HG03460 (cell line): ENCODE data around the gene ULK1.
"Not testable (repeated sequence)": the region's sequence is repeated elsewhere in the genome, so short reads cannot be mapped to it uniquely, and the experiment has no call there.

Source experiments
- ATAC-seq: cut with Tn5 transposase; IDR thresholded peaks from one replicate; pipeline ENCODE4 v1.9.1; 2021; ENCODE audit not compliant: unreplicated experiment

ULK1 gene

DNA sequence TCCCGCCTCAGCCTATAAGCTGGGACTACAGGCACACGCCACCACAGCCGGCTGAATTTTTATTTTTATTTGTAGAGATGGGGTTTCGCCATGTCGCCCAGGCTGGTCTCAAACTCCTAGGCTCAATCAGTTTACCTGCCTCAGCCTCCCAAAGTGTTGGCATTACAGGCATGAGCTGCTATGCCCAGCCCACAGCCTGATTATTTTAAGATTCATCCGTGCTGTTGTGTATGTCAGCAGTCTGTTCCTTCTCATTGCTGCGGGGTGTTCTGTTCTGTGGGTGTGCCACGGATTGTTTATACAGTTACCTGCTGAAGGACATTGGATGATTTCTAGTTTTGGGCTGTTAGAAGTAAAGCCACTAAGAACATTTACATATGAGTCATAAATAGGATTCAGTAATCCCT lies 45.7 kb downstream of the ULK1 start:
- no peak for ATAC-seq

DNA sequence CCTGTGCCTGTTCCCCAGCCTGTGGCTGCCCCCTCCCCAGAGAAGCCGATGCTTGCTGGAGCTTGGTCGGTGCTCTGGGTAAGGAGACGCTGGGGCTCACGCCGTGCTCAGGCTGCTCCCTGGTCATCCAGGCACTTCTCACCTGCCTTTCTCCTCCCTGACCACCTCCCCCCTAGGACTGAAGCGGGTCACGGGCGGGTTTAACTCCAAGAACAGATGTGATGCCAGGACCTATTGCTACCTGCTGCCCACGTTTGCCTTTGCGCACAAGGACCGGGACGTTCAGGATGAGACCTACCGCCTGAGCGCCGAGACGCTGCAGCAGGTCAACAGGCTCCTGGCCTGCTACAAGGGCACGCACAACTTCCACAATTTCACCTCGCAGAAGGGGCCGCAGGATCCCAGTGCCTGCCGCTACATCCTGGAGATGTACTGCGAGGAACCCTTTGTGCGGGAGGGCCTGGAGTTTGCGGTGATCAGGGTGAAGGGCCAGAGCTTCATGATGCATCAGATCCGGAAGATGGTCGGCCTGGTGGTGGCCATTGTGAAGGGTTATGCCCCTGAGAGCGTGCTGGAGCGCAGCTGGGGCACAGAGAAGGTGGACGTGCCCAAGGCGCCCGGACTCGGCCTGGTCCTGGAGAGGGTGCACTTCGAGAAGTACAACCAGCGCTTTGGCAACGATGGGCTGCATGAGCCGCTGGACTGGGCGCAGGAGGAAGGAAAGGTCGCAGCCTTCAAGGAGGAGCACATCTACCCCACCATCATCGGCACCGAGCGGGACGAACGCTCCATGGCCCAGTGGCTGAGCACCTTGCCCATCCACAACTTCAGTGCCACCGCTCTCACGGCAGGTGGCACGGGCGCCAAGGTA lies 46.9 kb downstream of the ULK1 start:
- no peak for ATAC-seq

DNA sequence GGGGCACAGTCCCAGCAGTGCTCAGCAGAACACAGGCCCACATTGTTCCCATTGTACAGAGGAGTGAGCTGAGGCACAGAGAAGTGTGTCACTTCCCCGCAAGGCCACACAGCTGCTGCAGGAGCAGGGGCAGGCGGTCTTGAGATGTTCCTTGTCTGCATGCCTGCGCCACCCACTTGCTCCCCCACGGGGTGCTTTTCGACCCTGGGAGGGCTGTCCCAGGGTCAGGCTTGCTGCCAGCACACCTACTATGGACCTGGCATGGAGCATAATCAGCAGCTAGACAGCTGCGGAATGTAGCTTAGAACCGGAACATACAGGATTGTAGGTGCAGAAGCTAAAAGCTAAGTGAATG lies 47.5 kb downstream of the ULK1 start:
- ATAC-seq, result no peak

DNA sequence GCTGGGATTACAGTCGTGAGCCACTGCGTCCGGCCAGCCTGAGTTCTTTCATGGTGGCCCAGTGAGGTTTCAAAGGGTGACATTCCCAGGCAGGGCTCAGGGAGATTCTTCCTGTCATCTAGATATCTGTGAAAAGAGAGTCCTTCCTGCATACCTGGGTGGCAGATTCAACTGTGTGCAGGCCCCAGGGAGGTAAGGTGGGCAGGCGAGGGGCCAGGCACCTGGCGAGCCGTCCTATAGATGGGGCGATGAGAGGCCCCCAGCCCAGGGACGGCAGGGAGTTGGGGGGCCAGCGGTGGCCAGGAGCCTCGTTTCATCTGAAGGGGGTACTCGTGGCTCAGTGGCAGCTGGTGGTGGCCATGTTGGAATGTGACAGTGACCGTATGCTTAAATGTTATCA lies 48.2 kb downstream of the ULK1 start:
- ATAC-seq, result no peak

DNA sequence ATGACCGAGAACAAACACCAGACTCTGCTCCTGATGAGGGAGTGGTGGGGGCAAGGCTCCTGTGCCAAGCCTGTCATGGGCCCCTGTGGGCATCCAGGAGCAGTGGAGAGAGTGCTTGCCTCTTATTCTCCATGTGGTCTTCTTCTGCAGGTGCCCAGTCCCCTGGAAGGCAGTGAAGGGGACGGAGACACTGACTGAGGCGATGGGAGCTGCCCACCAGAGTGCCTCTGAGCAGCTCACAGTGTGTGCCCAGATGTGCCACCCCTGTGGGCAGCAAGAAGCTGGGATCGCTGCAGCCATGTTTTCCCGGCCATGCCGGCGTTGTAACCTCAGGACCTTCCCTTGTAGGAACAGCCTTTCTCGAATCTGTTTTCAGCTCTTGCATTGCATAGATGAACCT lies 49.0 kb downstream of the ULK1 start:
- no peak for ATAC-seq

DNA sequence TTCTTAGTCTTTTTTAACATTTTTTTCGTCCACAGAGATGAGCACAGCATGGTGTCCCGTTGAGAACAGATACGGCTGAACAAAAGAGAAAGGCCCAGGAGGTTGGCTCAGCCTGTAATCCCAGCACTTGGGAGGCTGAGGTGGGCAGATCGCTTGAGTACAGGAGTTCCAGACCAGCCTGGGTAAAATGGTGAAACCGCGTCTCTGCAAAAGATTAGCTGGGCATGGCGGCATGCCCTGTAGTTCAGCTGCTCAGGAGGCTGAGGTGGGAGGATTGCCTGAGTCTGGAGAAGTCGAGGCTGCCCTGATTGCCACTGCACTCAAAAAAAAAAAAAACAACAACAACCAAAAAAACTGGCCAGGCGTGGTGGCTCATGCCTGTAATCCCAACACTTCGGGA lies 49.5 kb downstream of the ULK1 start:
- ATAC-seq, result no peak

DNA sequence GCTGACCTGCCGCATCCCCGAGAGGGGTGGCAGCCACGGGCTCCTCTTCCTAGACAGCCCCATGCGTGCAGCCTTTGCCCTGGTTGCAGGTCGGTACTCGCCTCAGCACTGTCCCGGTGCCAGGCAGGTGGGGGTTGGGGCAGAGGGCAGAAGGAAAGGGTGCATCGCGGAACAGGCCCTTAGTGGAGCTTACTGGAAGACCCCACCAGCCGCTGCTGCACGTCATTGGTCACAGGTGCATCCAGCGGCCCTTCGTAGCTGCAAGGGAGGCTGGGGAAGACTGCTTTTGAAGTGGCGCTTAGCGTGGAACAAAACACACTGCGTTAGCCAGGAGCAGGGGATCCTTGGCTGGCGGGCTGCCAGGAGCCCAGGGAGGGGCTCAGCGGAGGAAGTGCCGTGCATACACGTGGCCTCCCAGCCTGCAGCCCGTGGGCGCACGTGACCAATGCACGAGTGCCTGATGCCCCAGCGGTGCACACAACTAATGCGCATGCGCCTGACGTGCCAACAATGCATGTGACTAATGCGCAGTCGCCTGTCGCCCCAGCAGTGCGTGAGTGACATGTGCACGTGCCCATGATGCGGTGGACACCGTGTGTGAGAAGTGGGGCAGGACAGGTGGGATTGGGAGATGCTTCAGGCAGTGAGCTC lies 50.3 kb downstream of the ULK1 start:
- ATAC-seq, result no peak

DNA sequence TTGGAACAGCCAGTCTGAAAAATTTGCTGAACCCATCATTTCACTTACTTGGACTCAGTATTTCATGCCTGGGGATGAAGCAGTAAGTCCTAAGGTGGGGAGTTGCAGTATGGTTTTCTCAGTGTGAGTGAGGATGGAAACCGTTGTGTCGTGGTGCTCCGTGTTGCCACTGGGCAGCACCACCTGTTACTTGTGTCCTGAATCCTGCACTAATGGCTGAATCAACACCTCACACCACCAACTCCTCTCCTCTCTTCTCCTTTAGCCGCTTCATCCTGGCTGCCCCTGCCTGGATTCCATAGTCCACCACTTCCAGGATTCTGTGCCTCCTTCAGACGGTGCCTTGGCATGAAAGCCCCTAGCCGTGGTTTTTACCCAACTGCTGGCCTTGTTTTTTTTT lies 52.3 kb downstream of the ULK1 start:
- no peak for ATAC-seq

DNA sequence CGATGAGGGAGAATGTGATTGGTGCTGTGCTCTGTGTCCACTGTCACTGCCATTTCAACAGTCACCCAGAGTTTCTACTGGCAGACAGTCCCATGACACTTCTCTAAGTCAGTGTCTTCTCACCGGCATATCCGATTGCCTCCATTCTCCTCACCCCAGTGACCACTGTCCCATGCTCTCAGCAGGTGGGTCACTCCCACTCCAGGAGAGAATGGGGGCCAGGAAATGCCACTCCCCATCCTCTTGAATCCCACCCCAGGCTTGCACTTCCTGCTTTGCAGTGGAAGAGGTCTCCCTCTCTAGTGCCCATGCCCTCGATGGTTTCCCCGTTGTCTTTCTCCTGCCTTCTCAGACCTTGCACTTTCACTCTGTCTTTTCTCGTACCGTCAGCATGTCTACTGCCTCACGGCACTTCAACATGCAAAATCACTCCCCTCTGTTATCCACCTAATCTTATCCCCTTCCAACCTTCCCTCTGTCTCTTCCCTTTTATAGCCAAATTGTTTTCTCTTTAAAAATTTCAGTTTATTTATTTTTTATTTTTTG lies 53.1 kb downstream of the ULK1 start:
- ATAC-seq, result no peak

DNA sequence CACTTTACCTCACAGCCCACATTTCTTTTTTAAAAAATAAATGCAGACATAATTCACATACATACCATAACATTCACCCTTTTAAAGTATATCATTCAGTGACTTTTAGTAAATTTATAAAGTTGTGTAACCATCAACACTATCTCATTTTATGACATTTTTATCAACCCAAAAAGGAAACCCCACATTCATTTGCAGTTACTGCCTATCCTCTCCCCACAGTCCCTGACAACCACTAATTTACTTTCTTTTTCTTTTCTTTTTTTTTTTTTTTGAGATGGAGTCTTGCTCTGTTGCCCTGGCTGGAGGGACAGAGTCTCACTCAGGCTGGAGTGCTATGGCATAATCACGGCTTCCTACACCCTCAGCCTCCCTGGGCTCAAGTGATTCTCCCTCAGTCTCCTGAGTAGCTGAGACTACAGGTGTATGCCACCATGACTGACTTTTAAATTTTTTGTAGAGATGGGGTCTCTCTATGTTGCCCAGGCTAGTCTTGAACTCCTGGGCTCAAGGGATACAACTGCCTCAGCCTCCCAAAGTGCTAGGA lies 53.8 kb downstream of the ULK1 start:
- no peak for ATAC-seq

DNA sequence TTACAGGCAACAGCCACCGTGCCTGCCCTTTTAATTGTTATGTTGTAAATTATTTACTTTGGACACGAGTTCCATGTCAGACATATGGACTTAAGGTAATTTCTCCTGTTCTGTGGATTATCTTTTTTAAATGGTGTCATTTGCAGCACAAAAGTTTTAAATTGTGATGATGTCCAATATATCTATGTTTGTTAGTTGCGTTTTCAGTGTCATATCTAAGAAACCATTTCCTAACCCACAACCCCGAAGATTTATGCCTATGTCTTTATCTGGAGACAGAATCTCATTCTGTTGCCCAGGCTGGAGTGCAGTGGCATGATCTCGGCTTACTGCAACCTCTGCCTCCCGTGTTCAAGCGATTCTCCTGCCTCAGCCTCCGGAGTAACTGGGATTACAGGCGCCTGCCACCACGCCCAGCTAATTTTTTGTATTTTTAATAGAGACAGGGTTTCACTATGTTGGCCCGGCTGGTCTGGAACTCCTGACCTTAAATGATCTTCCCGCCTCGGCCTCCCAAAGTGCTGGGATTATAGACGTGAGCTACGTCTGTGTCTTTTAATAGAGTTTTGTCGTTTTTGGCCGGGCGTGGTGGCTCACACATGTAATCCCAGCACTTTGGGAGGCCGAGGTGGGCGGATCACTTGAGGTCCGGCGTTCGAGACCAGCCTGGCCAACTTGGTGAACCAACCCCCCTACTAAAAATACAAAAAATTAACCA lies 54.5 kb downstream of the ULK1 start:
- not testable (repeated sequence) for ATAC-seq

DNA sequence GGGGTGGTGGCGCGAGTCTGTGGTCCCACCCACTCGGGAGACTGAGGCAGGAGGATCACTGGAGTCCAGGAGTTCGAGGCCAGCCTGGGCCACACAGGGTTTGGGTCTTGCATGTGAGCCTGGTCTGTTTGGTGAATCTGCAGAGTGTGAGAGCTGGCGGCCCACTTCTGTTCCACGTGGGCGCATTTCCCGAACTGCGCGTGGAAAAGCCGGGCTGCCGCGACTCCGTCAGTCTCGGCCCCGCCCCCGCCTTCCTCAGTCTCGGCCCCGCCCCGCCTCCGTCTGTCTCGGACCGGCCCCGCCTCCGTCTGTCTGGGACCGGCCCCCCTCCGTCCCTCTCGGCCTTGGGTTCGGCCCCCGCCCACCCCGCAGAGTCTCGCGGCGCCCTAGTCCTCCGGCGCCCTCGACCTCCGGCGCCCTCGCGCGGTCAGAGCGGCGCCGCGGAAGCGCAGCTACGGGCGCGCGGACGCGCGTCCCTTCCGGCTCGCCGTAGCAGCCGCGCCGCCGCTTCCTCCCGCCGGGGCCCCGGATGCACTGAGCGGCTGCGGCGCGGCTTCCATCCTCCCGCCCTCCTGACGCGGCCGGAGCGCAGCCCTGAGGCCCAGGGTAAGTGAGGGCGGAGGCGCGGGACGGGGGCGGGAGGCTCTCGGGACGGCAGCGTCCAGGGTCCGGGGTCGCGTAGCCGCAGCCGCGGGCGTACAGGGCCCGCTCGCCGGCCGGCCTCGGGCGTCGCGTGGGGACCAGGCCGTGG lies 55.2 kb downstream of the ULK1 start, which contains the start of gene EP400:
Gene EP400, plus strand, starts transcription at position 512 of the 751 bp plus-strand sequence. CDS start 10,678 bp downstream, outside the sequence.
- peak; percentile 84 for ATAC-seq

DNA sequence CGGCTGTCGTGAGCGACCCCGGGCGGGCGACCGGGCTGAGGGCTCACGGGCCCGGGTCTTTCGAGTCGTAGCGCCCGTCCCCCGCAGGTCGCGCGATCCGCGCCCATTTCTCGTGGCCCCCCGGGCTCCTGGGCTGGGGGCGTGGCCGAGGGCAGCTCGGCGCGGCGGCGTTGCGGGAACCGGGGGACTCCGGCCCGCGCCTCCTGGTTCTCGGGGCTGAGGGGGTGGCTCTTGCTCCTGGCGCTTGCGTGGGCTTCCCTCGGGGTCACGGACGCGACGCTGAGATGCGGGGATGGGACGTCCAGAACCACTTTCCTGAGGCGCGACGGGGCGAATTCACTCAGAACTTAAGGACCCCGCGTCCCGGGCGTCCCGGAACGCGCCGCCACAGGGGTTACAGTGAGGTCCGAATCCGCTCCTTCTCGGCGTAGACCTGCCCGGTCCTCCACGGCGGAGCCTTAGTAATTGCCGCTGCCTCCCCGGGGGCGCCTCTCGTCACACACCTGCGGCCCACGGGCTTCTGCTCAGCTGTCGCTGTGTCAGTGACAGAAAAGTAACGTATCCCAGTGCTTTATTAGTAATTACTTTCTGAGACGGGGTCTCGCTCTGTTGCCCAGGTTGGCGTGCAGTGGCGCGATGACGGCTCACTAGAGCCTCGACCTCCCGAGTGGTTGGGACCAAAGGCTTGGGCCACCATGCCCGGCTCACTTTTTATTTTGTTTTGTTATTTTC lies 55.9 kb downstream of the ULK1 start:
- peak; percentile 28 for ATAC-seq

DNA sequence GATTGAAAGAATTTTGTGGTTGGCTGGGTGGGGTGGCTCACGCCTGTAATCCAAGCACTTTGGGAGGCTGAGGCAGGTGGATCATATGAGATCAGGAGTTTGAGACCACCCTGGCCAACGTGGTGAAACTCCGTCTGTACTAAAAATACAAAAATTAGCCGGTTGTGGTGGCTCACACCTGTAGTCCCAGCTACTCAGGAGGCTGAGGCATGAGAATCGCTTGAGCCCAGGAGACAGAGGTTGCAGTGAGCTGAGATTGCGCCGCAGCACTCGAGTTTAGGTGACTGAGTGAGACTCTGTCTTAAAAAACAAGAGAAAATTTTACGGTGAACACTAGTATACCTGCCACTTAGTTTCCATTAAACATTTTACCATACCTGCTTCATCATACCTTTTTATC lies 59.4 kb downstream of the ULK1 start:
- not testable (repeated sequence) for ATAC-seq

DNA sequence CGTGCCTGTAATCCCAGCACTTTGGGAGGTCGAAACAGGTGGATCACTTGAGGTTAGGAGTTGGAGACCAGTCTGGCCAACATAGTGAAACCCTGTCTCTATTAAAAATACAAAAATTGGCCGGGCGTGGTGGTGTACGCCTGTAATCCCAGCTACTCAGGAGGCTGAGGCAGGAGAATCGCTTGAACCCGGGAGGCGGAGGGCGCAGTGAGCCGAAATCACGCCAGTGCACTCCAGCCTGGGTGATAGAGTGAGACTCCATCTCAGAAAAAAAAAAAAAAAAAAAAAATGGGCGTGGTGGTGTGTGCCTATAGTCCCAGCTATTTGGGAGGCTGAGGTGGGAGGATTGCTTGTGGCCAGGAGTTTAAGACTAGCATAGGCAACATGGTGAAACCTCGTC lies 60.0 kb downstream of the ULK1 start:
- not testable (repeated sequence) for ATAC-seq

DNA sequence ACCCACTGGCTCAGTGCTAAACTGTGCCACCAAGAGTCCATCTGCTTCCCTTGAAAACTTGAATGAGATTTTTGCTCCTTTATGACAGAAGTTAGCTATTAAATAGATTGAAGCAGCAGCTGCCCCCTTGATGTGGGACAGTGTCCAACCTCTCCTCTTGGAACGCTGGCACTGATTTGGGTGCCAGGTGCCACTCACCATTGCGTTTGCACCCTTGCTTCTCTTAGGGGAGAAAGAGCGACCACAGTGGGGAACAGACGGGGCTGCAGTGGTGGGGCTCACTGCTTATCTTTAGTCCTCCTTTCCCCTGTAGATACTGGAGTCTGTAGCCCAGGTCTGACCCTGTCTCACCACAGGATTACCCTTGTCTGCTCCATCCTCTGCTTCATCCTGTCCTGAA lies 64.7 kb downstream of the ULK1 start:
- ATAC-seq, result no peak

DNA sequence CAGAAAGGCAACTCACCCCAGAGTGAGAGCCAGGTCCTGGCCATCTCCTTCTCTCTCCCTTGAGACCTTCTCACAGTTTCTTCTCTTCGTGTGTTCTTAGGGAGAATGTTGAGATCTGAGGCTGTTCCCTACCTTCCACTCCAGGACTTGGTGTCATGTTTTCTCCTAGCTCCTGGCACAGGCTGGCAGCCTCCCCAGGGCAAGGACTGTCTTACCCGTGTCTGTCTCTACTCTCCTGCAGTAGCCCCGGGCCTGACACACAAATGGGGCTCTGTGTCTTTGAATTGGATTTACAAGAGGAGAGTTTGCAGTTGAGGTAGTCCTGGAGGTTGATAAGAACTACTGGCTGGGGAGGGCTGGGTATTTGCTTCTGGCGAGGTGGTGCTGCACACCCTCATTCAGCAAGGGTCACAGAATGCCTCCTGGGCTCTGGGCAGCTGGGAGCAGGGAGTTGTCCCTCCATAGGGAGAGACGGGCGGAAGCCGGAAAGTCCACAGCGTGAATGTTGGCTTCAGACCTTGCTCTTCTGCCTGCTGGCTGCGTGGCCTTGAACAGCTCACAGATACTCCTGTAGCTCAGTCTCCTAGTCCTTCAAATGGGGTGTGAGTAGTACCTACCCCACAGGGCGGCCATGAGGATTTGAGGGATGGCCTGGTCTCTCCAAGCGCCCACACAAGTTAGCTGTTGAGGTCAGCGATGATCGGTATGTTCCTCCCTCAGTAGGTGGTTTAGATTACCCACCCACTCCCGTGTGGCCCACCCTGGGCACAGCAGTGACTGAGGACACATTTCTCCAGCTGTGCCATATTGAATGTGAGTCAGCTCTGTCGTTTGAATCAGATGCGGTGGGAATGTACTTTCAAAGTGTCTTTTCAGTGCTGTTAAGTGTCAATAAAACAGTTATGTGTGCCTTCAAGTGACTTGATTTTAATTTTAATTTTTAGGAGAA lies 65.5 kb downstream of the ULK1 start:
- no peak for ATAC-seq

DNA sequence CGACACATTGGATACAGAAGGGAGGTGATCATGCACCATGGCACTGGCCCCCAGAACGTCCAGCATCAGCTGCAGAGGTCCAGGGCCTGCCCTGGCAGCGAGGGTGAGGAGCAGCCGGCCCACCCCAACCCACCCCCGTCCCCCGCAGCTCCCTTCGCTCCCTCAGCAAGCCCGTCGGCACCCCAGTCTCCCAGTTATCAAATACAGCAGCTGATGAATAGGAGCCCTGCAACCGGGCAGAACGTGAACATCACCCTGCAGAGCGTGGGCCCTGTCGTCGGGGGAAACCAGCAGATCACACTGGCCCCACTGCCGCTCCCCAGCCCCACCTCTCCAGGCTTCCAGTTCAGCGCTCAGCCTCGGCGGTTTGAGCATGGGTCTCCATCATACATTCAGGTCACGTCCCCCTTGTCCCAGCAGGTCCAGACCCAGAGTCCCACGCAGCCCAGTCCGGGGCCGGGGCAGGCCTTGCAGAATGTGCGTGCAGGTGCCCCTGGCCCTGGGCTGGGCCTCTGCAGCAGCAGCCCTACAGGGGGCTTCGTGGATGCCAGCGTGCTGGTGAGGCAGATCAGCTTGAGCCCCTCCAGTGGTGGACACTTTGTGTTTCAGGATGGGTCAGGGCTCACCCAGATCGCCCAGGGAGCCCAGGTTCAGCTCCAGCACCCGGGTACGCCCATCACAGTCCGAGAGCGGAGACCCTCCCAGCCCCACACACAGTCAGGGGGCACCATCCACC lies 66.3 kb downstream of the ULK1 start:
- ATAC-seq, result not testable (repeated sequence)
